NCI-H1105 treated with DMSO at 0.1 percent for 48 hours (cell line): Measurements from ENCODE around the gene CNOT2.

ENCODE experiments used
- DNase-seq: peaks from one replicate; lab custom pipeline; 2025; lab: John Stamatoyannopoulos, UW

The CNOT2 gene, protein sequence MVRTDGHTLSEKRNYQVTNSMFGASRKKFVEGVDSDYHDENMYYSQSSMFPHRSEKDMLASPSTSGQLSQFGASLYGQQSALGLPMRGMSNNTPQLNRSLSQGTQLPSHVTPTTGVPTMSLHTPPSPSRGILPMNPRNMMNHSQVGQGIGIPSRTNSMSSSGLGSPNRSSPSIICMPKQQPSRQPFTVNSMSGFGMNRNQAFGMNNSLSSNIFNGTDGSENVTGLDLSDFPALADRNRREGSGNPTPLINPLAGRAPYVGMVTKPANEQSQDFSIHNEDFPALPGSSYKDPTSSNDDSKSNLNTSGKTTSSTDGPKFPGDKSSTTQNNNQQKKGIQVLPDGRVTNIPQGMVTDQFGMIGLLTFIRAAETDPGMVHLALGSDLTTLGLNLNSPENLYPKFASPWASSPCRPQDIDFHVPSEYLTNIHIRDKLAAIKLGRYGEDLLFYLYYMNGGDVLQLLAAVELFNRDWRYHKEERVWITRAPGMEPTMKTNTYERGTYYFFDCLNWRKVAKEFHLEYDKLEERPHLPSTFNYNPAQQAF

GRCh38 chr12:70242695-70243509 is at the start of gene CNOT2:
CNOT2 (plus strand) TSS chr12:70243433; CDS start chr12:70278227, 34,794 bp downstream.
- peak; percentile 88 for DNase-seq

- DNase-seq: no peak
Observed at GRCh38 chr12:70194076-70194475, 49.2 kb upstream of the CNOT2 start.

DNA sequence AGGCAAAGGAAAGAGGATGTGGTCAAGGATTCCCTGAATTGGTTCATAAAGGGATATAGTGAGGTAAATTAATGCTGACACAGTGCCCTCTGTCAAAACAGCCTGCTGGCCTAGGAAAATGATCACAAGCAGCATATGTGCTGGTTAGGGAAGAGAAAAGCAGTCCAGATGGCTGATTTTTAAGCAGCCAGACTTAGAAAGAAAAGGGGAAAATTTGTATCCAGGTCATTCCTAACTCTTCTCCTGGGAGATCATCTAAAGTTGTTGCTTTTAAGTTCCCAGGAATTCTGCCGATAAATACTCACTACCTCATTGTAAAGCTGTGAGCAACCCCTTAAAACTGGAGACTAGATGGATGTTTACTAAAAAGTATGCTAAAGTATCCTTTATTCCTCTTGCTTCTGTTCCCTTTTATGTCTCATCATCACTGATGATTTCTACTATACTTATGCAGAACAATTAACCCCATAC is 46.4 kb upstream of the CNOT2 start:
- DNase-seq: no peak

GRCh38 chr12:70197345-70197744 is 45.9 kb upstream of the CNOT2 start:
- DNase-seq: no peak

DNA sequence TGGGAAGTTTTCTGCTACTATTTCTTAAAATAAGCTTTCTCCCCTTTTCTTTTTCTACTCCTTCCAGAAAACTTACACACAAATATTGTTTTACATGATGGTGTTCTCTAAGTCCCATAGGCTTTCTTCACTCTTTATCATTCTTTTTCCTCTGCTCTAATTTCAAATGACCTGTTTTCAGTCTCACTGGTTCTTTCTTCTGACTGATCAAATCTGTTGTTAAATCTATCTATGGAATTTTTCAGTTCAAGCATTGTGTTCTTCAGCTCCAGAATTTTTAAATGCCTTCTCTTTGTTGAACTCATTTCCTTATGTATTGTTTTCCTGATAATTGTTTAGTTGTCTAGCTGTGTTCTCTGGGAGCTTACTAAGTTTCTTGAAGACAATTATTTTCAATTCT is 29.5 kb upstream of the CNOT2 start:
- no peak for DNase-seq

GRCh38 chr12:70214972-70215617 is 28.1 kb upstream of the CNOT2 start:
- no peak for DNase-seq

DNA sequence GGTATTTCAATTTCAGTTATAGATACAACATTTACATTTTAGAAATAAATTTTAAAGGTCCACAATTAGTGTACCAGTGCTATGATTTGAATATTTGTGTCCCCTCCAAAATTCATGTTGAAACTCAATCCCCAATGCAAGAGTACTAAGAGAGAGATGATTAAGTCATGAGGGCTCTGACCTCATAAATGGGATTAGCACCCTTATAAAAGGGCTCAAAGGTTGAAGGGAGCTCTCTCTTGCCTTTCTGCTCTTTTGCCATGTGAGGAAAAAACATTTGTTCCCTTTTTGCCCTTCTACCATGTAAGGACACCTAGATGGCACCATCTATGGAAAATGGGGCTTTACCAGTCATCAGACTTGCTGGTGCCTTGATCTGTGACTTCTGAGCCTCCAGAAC is 25.8 kb upstream of the CNOT2 start:
- no peak for DNase-seq

- DNase-seq: no peak
Observed at GRCh38 chr12:70221626-70222025, 21.6 kb upstream of the CNOT2 start.

DNA sequence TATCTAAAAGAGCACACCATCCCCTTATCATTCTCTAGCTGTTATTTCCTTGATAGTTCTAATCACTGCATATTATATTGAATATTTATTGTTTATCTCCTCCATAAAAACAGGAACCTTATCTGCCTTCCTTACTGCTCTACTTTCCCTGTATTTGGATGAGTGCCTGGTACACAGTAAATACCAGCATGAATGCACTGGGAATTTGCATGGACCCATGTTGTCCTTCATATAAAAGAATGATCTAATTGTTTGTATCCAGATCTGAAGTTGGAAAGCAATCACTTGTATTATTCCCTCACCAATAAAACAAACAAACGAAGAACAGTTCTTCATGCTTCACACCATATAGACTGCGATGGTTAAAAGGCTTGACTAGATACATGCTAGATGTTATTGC is 15.3 kb upstream of the CNOT2 start:
- DNase-seq: no peak

DNA sequence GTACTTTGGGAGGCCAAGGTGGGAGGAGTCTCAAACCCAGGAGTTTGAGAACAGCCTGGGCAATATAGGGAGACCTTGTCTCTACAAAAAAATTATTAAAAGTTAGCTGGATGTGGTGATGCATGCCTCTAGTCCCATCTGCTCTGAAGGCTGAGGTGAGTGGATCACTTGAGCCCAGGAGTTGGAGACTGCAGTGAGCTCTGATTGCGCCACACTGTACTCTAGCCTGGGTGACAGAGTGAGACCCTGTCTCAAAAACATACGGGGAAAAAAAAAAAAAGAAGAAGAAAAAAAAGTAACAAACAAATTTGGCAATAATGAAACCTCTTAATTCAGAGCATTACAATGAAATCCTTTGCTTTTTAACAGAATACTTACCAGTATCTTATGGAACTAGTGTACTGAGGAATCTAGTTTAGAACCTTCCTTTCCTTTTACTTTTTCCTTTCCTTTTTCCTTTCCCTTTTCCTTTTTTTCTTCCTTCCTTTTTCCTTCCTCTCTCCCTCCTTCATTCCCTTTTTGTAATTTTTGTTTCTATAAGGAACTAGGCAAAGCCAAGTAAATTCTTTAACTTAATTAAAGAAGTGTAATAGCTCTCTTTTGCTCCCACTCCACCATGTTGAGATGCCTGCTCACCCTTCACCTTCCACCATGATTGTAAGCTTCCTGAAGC is 12.2 kb upstream of the CNOT2 start:
- no peak for DNase-seq

DNA sequence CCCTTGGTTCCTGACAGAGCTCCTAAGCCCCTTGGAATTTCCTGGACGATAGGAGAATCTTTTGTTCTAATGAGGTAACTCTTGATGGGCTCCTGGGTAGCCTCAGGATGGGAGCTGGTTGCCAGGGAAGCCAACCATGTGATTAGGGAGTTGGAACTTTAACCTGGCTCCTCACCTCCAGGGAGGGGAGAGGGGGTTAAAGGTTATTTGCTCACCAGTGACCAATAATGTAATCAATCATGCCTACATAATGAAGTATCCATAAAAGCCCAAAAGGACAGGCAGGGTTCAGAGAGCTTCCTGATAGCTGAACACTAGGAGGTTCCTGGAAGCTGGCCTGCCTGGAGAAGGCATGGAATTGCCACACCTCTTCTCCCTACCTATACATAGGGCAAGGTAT is 6.2 kb upstream of the CNOT2 start:
- DNase-seq: no peak

- DNase-seq: no peak
Observed at GRCh38 chr12:70240673-70241072, 2.6 kb upstream of the CNOT2 start.

- no peak for DNase-seq
Observed at GRCh38 chr12:70241845-70242244, 1.4 kb upstream of the CNOT2 start.

DNA sequence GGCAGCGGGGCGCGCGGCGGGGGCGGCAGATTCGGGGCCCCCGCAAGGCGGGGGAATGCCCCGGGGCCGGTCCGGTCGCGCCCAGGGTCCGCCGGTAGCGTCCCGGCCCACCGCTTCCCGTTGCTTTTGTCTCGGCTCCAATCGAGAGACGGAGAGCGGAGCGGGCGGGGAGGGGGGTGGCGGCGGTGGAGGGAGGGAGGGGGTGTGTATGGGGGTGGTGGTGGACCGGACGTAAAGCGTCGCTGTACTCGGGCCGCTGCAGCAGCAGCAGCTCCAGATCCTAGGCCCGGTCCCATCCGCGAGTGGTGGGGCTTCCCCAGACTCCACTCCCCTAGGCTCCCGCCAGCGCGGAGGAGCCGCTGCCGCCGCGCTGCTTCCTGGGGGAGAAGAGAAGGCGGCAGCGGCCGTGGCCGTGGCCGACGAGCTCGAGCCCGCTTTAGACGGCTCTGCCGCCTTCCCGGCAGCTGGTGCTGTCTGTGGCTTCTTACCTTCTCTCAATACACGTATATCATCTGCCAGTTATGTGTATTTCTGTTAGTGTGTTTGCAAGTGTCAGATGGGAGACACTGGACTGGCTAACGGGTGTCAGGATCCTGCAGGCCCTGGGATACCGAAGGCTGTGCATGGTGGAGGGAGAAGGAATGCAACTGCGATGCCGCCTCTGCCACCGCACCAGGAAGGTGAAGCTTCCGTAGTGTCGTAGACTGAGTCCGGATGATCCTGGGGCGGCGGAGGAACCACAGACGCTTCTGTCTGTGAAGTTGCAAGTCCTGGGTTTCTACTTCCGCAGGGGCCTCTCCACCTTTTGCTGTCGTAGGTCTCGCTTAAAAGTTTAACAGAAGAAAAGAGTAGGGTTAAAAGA is 508 bp downstream of the CNOT2 start:
- peak; percentile 52 for DNase-seq

DNA sequence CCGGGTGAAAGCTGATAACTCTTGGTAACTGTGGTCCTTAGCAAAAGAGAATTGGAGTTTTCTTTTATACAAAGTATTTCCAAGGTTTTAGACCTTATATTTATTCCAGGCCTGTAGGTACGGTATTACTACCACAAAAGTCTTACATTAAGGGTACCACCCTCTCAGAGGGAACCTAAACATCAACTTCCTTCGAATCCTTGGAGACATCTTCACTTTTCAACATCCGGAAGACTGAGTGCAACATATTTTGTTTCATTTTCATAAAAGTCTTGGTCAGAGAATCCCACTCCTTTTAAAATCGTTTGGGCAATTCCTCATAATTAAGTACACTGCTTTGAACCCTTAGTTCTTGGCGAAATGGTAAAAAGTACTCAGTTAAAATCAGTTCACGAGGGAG is 1.2 kb downstream of the CNOT2 start:
- DNase-seq: no peak

- no peak for DNase-seq
Observed at GRCh38 chr12:70245458-70245857, 2.2 kb downstream of the CNOT2 start.

DNA sequence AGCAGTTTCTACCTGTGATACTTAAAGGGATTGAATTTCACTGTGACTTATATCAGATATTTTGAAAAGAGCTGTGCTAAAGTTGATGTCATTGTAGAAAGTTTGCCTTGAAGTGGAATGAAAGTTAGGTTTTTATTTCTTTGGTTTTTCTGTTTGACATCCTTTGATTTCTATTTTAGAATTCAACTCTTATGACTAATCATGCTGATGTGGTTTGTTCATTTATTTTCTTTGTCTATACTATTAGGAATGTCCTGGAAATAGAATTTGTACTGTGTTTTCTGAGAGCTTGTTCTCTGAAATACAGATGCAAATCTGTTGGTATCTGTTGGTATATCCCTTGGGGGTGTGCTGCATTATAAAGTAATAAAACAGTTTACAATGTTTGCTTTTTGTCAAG is 3.3 kb downstream of the CNOT2 start:
- no peak for DNase-seq

GRCh38 chr12:70247653-70248199 is 4.5 kb downstream of the CNOT2 start:
- no peak for DNase-seq

DNA sequence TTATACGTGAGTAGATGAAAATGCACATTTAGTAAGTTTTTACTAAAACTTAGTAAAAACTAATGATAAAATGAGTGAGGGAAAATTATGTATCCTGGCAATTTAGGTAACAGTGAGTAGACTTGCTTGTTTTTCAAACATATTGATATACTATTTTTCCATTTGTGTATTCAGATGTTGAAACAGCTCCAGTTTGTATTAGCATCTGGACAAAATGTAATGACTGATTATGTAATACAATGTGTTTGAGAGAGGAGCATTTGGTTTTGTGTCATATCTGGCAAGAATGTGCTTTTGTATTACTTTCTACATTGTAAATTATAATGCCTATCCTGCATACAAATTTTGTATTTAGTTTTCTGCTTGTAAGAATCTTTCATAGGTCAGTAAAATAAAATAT is 5.6 kb downstream of the CNOT2 start:
- DNase-seq: no peak

DNA sequence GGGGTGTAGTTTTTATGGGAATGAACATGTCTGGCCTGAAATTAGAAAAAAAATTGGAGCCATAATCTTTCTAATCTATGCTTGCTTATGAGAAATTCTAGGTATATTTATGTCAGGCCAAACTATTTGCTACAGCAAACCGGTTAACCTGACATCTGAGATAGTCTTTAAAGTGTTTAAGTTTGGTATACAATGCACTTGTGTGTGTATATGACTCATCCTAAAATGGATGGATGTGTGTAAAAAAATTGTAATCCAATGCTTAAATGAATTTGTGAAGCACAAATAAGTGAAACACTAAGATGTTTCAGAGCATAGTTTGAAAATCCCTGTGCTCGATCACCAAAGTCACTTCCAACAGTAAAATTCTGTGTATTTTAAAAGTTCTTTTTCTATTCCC is 6.7 kb downstream of the CNOT2 start:
- DNase-seq: no peak

DNA sequence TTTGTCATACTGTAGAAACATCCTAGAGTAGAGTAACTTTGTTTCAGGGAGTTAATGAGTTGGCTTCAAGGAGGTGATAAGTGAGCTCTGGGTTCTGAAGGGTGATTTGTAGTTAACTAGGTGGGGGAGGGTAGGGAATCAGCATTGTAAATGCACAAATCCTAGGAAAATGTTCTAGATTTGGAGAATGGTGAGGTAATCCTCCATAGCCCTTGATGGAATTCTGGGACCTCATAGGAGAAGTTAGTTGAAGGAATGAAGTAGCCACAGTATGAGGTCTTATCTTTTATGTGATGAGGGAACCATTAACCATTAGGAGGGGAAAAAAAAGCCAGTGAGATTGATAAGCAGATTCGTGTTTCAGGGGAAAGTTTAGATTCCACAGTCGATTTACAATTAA is 8.0 kb downstream of the CNOT2 start:
- DNase-seq: no peak
